Activated CD4-positive, alpha-beta T cell treated with anti-CD3 and anti-CD28 coated beads for 1 hour (primary cell): Measurements from ENCODE around the gene PROK2.

ENCODE experiments used
- DNase-seq: peaks from one replicate; pipeline ENCODE4 v3.0.0-alpha.2; 2020

The PROK2 gene

GRCh38 chr3:71733319-71733718 lies 51.6 kb downstream of the PROK2 start:
- DNase-seq = no peak

- no peak for DNase-seq
These were observed 52.3 kb downstream of the PROK2 start for GRCh38 chr3:71732637-71733036.

GRCh38 chr3:71728632-71729342 lies 56.2 kb downstream of the PROK2 start:
- DNase-seq = no peak

- DNase-seq = peak; percentile 23
These were observed 58.8 kb downstream of the PROK2 start for GRCh38 chr3:71726146-71726545.

GRCh38 chr3:71725271-71725991 lies 59.5 kb downstream of the PROK2 start, which contains the start of gene EIF4E3:
TSS of gene EIF4E3 (minus strand) at chr3:71725402. CDS start at chr3:71725367, 35 bp downstream.
- peak; percentile 16 for DNase-seq

- DNase-seq = peak; percentile 16
These were observed 60.2 kb downstream of the PROK2 start for GRCh38 chr3:71724584-71725270.

GRCh38 chr3:71724171-71724453 lies 60.8 kb downstream of the PROK2 start:
- no peak for DNase-seq

- peak; percentile 26 for DNase-seq
These were observed 61.3 kb downstream of the PROK2 start for GRCh38 chr3:71723452-71724170.

GRCh38 chr3:71722693-71723092 lies 62.3 kb downstream of the PROK2 start:
- DNase-seq = no peak
